GM21381 (cell line): ENCODE data around the gene RTL5.
"Not testable (repeated sequence)": the region's sequence is repeated elsewhere in the genome, so short reads cannot be mapped to it uniquely, and the experiment has no call there.

Experiments used
- ATAC-seq: cut with Tn5 transposase; IDR thresholded peaks from one replicate; pipeline ENCODE4 v1.9.1; 2021; ENCODE audit warnings: mild to moderate bottlenecking, moderate library complexity; ENCODE audit not compliant: unreplicated experiment

The RTL5 gene

DNA sequence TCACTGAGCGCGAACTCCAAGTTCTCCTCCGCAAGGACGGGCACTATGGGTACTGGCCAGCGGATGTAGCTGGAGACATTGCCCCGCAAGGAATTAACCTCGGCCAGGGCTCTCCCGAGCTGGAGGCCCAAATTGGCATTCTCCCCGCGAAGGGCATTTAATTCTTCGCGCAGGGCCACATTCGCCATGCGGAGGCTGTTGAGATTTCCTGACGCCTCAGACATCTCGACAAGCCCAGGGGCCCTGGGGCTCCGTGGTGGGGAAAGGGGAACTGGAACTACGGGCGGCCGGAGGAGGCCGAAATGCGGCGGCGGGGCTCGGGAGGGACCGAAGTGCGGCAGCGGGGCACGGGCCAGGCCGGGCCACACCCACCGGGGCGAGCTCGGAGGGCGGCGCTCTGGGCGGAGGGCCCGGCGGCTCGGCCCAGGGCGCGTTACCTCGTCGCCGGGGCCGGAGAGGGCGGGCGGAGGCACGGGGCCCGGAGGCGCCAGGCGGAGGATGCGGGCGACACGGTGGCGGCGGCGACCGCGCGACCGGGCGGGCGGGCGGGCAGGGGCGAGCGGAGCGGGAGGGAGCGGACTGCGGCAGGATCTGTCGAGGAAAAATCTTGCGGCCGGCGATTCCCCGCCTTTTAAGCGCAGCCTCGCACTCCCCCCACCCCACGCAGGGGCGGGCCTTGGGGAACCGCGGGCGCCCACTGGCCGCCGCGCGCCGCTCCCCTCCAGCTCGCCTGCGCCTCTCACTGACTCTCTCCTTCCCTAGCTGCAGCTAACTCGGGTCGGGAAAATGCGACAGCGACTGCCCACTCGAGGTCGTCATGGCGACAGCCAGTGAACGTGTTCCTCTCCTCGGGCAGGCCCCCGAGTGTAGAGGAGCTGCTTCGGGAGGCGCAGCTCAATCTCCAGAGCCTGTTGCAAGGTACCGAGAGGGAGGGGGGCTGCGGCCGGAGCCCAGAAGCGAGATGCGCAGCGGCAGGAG lies at the start of gene RTL5:
Gene RTL5, minus strand, starts transcription at position 599 of the 978 bp plus-strand sequence.
- peak; percentile 66 for ATAC-seq

DNA sequence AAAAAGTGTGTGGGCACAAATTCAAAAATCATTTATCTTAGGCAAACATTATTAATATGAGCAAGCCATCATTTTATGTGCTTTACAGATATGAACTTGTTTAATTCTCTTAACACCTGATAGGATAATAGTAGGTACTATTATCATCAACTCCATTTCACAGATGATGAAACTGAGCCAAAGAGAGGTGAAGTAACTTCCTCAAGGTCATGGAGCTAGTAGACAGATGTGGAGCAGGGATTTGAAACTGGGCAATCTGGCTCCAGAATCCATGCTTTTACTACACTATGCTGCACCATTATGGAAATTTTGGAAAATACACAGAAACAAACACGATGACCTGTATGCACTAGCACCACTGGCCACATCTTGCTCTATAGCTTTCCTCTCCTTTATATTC lies 48.8 kb upstream of the RTL5 start:
- ATAC-seq = no peak

DNA sequence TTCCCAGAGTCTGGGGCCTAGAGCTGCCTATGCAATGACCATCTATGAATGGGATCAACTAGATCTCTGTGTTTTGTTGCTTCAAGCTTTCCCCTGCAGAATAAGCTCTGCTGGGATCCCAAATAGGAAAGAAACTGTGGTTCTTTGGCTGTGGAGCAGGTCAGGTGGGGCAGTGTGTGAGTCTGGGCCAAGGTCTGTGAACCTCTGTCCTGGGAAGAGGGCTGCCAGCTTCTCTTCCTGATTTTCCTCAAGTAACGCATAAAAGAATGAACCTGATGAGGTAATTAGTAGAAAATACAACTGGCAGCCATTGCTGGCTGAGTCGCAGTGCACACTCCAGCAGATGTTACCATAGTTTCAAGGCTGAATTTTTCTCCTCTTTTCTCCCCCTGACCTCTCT lies 45.3 kb upstream of the RTL5 start:
- no peak for ATAC-seq

- ATAC-seq = not testable (repeated sequence)
Measured at GRCh38 chrX:72176289-72176688, 44.6 kb upstream of the RTL5 start.

DNA sequence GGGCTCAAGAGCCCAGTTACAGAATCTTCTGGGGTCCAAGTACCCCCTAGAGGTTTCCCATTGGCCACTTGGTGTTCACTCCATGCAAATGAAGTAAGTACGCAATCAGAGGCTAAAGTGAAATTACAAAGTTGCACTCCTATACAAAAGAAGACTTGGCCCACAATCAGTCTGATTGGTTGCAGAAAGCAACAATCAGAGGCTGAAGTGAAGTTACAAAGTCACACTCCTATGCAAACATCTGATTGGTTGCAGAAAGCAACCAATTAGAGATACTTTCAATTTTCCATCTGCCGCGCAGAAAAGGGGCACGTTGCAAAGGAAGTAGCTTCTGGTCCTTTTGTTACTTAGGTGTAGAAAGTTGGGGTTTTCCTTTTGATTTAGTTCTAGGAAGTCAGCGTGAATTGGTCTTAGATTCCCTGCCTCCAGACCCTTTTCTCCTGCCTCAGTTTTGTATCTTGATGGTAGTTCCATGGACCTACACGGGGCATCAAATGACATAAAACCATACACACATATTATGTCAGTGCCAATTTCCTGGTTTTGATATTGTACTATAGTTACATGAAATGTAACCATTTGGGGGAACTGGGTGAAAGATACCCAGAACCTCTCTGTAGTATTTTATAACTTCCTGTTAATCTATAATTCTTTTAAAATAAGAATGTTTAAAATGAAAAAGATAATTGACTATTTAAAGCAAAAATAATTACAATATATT lies 37.5 kb upstream of the RTL5 start:
- no peak for ATAC-seq

DNA sequence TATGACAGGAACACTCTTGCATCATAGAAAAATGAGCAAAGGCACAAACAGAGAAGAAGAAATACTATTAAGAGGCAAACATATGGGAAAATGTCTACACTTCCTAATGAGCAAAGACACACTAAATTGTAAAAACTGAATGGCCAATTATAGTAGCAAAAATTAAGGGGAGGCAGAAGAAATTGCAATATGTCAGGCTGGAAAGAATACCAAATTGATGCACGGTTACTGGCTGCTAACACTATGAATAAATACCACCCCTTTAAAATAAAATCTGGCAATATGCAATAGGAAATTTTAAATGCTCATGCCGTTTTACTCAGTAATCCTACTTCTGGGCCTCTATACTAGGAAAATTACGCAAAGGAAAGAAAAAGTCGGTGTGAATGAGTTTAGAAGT lies 33.8 kb upstream of the RTL5 start:
- ATAC-seq = no peak

GRCh38 chrX:72159769-72160168 lies 28.1 kb upstream of the RTL5 start:
- no peak for ATAC-seq

DNA sequence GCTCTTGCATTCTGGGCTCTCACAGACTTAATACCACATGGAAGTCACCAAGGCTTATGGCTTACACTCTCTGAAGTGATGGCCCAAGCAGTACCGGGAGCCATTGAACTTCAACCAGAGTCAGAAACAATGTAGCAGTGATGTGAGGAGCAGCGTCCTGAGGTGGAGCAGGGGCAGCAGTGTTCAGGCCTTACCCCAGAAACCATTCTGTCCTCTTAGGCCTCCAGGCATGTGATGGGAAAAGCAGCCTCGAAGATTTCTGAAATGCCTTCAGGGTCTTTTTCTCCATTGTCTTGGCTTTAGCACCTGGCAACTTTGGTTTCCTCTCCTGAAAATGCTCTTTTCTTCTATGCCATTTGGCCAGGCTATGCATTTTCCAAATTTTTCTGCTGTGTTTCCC lies 27.1 kb upstream of the RTL5 start:
- no peak for ATAC-seq

DNA sequence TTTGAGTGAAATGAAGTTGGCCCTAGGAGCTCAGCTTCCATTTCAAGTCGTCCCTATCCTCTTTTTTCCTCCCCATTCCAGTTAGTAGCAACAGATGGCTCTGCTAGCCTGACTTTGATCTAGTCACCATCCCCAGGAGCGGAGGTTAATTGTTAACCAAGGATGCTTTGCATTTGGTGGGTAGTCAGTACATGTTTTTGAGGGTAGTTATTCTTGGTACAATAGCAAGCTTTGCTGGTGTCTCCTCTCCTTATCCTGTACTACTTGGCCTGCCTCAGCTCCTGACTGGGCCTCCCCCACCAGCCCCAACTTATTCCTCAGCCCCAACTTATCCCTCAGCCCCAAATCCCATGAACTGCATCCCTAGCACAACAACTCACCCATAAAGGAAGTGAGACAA lies 14.8 kb upstream of the RTL5 start:
- no peak for ATAC-seq

- ATAC-seq = no peak
Measured at GRCh38 chrX:72145181-72145580, 13.5 kb upstream of the RTL5 start.

DNA sequence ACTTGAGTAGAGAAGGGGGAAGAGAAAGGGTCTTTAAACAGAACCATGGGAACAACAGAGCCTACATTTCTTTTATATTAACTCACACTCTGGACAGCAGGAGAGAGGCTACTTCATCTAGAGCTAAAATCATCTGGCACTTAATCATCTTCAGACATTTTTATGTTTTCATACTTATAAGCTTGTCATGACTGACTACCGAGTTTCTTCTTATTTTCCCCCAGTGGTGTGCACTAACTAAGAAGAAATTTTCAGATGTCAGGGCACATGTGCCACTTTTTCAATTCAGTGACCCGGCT lies 11.8 kb upstream of the RTL5 start:
- no peak for ATAC-seq

- ATAC-seq = no peak
Measured at GRCh38 chrX:72142794-72143608, 11.3 kb upstream of the RTL5 start.

- ATAC-seq = no peak
Measured at GRCh38 chrX:72142094-72142793, 10.5 kb upstream of the RTL5 start.

- ATAC-seq = no peak
Measured at GRCh38 chrX:72141372-72142004, 9.8 kb upstream of the RTL5 start.

DNA sequence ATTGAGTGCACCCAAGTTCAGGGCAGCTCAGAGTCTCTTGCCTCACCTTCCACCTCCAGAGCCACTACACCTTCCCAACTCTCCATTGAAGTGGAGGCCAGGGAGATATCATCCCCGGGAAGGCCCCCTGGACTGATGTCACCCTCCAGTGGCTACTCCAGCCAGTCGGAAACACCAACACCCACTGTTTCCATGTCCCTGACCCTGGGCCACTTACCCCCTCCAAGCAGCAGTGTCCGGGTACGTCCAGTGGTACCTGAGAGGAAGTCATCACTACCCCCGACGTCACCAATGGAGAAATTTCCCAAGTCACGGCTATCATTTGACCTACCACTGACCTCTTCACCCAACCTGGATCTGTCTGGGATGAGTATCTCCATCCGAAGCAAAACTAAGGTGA lies 7.8 kb upstream of the RTL5 start:
- ATAC-seq = no peak

DNA sequence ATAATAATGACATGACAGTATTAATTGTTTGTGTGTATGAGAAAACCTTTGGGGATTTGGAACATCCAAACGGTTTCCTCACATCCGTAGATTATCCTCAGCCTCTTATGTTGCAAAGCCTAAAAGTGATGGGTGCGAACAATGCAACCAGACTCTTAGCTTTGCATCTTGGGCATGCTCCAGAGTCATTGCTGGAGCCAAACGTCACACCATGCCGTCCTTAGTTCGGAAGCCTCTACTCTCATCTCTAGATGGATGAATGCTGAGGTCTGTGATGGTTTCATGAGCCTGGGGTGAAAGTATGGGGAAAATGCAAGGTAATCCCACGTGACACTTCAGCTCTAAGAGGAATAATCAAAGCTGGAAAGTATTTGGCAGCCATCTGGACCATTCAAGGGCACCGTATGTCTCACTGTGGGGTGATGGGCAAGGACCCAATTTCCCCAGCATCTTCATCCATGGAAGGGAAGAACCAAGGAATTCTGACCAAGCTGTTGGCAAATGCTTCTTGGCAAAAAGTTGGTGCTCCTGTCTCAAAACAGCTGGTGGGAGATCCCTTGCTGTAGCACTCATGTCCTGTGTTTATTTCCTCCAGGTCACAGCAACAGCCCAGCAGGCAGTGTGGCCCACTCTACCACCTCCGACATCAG lies 6.3 kb upstream of the RTL5 start:
- ATAC-seq = no peak

GRCh38 chrX:72133851-72134546 lies 2.3 kb upstream of the RTL5 start:
- no peak for ATAC-seq

- ATAC-seq = no peak
Measured at GRCh38 chrX:72132456-72132855, 741 bp upstream of the RTL5 start.

DNA sequence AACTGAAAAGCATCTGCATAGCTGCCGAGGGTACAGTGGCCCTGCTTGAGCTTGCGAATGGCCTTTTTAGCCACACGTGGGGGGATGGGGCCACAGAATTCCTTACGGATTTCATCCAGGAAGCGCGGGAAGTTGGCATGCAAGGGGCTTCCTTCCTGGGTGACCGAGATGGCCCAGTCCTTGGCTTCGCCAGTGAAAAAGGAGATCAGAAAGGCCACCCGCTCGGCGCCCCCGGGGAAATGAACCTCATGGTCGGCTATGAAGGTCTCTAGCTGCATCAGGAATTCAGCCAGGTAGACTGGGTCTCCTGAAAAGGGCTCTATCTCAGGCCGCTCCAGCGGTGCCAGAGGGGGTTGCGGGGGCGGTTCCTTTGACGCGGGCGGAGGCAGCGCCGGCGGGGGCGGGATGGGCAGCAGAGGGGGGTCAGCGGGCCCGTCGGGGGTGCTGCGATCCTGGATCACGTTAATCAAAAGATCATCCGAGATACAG lies 909 bp downstream of the RTL5 start:
- no peak for ATAC-seq
